T-helper 22 cell (primary cell): Measurements from ENCODE around the gene ADGRB2.

ENCODE experiments used
- DNase-seq: peaks from one replicate; pipeline ENCODE4 v3.0.0-alpha.2; 2020; ENCODE audit warnings: low read depth

The ADGRB2 gene, protein sequence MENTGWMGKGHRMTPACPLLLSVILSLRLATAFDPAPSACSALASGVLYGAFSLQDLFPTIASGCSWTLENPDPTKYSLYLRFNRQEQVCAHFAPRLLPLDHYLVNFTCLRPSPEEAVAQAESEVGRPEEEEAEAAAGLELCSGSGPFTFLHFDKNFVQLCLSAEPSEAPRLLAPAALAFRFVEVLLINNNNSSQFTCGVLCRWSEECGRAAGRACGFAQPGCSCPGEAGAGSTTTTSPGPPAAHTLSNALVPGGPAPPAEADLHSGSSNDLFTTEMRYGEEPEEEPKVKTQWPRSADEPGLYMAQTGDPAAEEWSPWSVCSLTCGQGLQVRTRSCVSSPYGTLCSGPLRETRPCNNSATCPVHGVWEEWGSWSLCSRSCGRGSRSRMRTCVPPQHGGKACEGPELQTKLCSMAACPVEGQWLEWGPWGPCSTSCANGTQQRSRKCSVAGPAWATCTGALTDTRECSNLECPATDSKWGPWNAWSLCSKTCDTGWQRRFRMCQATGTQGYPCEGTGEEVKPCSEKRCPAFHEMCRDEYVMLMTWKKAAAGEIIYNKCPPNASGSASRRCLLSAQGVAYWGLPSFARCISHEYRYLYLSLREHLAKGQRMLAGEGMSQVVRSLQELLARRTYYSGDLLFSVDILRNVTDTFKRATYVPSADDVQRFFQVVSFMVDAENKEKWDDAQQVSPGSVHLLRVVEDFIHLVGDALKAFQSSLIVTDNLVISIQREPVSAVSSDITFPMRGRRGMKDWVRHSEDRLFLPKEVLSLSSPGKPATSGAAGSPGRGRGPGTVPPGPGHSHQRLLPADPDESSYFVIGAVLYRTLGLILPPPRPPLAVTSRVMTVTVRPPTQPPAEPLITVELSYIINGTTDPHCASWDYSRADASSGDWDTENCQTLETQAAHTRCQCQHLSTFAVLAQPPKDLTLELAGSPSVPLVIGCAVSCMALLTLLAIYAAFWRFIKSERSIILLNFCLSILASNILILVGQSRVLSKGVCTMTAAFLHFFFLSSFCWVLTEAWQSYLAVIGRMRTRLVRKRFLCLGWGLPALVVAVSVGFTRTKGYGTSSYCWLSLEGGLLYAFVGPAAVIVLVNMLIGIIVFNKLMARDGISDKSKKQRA (N-terminal part only)

DNA sequence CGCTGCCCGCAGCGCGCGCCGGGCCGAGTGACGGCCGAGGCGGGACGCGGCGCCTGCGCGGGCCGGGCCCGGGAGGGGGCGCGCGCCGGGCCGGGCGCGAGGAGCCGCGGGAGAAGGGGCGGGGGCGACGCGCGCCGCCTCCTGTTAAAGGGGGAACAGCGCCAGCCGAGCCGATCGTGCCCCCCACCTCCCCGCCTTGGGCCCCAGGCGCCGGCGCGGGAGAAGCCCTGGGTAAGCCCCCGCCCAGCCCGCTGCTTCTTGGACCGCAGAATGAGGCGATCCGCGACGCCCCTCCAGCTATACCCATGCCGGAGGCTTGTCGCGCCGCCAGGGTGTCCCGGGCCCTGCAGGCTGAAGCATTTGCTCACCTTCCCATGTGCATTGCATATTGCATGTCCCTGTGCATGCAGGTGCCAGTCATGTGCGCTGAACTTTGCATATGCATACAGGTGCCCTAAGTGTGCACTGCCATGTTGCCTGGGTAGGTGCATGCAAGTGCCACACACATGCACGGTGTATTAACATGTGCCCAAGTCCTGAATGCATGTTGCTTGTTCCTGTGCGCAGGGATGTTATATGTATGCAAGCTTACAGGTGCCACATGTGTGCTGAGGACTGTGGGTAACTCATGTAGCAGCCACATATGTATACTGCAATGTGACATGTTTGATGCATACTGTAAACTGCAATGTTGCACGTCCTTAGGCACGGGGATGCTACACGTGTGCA, at the start of gene ADGRB2:
TSS of gene ADGRB2 (minus strand) at position 29 of the 729 bp plus-strand sequence. CDS start 7,119 bp downstream, outside the sequence.
- peak; percentile 10 for DNase-seq

DNA sequence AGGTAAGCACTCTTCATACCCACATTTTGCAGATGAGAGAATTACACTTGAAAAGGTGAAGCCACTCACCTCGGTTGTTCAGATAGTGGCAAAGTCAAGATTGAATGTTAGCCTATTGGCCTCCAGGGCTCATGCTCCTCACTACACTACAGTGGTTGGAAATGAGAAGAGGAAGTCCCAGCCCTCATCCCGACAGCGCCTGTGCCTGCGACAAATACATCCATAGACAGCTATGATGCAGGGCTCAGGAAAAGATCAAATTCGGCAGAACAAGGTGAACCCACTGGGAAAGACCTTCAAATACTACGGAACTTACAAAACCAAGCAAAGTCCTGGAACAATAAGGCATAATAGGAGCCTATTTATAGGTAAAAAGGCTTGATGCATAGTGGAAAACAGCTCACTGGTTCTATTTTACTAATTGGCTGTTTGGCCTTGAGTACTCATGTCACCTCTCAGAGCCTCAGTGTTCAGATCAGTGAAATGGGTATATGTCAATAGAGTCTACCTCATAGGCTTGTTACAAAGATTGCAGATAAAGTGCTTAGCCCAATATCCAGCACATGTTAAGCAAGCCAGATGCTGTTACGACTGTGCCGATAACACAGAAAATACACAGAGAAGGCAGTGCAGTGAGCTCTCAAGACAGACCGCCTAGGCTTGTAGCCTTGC, 48.2 kb upstream of the ADGRB2 start:
- DNase-seq: no peak

DNA sequence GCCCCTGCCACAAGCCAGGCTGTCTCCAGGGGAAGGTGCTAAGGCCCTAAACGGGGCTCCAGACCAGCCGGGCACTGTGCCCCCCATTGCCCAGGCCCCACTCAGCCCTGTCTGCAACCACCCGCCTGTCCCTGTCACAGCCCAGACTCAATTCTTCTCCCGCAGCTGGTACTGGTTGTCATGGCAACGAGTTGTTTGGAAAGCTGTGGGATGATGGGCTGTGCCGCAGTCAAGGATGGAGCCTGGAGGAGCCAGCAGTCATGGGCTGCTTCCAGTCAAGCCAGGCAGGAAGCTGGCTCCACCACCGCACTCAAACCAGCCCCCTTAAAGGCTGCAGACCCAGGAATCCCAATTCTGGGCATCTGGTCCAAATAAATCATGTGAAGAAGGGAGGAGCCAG, 47.5 kb upstream of the ADGRB2 start:
- DNase-seq: no peak

DNA sequence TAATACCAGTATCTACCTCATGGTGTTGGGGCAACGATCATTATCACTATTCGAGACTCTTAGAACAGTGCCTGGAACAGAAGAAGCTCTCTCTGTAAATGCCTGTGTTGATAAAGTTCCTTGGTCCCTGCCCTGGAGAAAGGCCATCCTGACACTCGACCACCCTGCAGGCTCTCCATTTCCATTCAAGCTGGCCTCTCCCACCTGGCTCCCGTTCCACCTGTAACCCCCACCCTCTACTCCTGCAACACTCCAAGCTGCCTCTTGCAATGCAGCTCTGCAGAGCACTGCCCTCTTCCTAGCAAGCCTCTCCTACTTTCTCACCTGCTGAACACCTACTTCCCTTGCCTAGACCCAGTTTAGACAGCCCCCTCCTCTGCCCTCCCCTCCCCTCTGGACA, 45.6 kb upstream of the ADGRB2 start:
- DNase-seq: no peak

DNA sequence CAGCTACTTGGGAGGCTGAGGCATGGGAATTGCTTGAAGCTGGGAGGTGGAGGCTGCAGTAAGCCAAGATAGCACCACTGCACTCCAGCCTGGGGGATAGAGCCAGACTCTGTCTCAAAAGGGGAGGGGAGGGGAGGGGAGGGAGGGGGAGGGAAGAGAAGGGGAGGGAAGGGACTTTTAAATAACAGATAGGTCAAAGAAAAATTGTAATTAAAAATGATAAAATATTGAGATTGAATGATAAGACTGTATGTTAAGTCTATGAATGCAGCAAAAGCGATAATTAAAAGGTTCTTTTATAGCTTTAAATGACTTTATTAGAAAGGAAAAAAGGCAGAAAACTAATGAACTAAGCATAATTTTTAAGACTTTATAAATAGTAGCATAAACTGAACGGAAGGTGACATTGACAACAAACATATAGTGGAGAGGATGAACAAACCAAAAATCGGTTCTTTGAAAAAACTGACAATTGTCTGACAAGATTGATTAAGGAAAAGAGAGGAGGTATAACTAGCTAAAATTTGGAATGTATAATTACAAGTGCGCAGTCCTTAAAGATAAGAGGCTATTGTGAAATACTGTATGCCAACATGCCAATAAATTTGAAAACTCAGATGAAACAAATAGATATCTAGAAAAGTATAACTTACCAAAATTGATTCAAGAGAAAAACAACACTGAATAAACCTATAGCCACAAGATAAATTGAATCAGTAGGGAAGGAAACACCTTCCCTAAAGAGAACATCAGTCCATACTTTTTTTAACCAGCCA, 43.3 kb upstream of the ADGRB2 start:
- no peak for DNase-seq

DNA sequence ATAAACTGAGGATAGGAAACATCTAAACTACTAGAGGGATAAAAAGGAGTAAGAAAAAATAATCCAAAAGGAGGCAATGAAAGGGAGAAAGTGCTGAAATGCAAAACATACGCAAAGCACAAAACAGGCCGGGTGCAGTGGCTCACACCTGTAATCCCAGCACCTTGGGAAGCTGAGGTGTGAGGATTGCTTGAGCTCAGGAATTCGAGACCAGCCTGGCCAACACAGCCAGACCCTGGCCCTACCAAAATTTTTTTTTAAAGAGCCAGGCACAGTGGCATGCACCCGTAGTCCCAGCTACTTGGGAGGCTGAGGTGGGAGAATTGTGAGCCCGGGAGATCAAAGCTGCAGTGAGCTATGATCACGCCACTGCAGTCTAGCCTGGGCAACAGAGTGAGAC, 41.2 kb upstream of the ADGRB2 start:
- DNase-seq: no peak

DNA sequence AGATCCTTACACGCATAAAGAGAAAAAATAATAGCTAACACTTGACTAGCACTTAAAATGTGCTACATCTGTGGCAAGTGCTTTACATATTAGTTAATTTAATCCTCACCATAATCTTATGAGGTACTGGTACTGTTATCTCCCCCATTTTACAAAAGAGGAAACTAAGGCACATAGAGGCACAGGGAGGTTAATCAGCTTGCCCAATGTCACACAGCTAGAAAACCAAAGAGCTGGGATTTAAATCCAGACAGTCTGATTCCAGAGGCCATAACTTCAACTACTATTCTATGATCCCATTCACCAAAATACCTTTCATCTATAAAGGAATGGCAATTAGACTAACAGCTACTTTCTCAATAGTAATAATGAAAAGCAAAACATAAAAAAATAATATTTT, 40.0 kb upstream of the ADGRB2 start:
- DNase-seq: no peak

DNA sequence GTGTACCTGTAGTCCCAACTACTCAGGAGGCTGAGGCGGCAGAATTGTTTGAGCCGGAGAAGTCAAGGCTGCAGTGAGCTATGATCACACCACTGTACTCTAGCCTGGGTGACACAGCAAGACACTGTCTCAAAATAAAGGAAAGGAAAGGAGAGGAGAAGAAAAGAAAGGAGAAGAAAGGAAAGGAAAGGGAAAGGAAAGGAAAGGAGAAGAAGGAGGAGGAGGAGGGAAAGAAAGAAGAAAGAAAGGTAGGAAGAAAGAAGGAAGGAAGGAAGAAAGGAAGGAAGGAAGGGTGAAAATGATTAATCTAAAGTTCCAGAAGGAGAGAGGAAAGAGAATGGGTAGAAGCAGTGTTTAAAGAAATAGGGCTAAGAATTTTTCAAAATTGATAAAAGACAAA, 39.5 kb upstream of the ADGRB2 start:
- no peak for DNase-seq

DNA sequence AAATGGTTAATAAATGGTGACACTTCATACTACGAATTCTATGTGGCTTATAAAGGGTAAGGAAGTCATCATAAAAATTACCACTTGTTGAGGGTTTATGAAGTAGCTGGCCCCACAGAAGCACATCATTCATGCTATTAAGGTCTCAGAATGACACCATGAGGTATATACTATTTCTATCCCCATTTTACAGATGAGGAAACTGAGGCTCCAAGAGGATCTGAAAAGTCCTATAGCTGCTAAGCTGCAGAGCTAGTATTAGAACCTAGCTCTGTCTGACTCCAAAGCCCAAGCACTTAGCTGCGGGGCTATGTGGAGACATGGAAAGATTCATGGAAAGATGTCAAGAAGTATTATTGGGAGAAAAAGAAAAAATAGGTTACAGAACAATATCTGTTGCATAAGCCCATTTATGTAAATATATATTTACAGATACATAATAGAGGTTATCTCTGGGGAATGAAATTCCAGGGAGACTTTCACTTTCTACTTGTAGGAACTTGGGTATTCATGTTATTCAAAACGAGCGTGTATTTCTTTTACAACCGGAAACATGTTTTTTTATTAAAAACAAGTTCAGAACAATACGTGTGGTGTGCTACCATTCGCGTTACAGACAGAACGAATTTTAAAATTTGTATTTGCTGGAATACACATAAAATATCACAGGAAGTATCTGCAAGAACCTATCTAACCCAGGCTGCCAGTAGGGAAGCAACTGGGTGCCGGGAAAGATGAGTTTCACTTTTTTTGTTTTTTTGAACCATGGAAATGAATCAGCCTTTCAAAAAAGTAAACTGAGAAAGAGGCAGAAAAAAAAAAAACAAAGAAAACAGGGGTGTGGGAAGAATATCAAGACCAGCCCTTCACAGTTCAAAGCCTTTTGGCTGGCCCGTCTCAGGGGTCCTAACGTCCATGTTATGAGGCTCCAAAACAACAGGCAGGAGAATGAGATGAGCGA, 38.3 kb upstream of the ADGRB2 start:
- no peak for DNase-seq

DNA sequence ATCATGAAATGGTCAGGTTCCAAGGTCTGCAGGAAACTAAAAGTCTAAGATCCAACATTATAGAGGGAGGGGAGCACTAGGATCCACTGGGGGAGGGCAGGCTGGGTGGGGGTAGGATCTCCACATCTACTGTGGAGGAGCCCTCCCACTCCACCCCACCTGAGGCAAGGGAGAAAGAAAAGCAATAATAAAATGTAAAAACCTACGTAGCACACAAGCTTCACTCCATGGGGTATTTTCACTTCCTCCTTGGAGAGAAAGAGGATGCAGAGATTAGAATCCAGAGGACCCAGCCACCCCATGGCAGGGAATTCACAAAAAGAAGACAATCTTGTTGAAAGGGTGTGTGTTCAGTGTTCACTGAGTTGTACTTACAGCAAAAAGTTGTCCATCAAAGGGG, 37.3 kb upstream of the ADGRB2 start:
- DNase-seq: no peak

DNA sequence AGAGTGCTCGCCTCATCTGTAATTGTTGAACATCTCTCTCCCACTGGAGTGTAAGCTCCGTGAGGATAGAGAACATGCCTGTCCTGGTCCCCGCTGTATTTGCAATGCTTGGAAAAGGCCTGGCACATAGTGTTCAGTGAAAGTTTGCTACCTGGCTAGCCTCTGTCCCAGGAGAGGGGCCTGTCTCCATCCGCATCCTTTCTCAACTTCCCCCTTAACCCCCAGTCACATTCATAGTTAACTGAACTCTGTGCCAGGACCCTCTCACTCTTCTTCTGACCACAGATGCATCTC, 36.5 kb upstream of the ADGRB2 start:
- DNase-seq: no peak

DNA sequence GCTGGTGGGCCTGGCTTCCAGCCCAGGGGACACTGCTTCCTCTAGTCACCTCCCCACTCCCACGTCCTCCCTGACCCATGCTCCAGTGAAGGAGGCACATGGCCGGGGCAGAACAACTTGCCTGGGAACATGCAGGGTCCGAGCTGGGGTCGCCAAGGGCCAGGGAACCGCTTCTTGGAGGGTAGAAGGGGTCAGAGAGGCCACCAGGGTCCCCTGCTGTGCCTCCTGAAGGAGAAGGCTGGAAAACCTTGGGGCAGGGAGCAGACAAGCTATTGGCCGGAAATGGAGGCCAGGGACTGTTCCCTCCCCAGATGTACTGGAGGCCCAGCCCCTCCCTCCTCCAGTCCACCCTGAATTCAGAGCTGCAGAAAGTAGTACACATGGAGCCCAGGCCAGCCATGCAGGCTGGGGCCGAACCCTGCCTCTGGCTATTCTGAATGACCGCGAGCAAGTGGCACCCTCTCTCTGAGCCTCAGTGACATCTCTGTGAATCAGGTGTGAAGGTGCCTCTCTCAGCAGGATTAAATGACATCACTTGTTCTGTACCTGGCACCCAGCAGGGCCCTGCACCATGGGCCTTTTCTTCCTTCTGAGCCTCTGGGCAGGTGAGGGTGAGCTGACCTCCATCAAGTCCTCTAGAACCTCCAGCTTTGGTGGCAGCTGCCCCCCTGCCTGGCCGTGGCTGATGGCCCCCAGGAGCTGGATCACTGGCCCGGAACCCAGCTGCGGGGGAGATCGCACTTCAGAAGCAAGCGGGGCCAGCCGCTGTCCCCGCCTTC, 35.9 kb upstream of the ADGRB2 start:
- DNase-seq: no peak

DNA sequence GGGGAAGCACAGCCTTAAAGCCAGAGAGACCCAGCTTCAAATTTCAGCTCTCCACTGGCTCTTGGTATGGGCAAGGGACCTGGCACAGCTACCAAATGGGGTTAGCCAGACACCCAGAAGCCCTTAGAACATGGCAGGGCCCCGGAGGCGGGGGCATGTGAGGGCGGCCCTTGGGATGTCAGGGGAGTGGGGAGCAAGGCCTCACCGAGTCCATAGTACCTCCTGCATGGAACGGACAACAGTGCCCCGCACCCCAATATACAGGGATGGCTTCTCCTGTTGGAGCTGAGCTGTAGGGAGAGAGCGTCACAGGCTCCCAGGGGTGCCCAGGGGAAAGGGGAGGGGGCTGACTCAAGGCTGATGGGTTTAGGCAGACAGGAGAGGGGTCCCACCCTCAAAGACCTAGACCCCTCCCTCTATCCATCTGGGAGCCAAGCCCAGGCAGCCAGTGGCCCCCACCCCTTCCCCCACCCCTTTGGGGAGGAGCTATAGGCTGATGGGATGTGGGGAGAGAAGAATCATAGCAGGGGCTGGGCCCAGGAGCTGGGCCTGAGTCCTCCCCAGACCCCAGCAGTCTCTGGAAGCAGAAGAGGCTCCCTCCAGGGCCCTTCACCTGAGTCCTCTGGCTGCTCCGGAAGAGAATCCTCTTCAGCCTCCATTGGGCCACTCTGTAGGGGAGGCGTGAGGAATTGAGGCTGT, 35.2 kb upstream of the ADGRB2 start:
- DNase-seq: no peak

DNA sequence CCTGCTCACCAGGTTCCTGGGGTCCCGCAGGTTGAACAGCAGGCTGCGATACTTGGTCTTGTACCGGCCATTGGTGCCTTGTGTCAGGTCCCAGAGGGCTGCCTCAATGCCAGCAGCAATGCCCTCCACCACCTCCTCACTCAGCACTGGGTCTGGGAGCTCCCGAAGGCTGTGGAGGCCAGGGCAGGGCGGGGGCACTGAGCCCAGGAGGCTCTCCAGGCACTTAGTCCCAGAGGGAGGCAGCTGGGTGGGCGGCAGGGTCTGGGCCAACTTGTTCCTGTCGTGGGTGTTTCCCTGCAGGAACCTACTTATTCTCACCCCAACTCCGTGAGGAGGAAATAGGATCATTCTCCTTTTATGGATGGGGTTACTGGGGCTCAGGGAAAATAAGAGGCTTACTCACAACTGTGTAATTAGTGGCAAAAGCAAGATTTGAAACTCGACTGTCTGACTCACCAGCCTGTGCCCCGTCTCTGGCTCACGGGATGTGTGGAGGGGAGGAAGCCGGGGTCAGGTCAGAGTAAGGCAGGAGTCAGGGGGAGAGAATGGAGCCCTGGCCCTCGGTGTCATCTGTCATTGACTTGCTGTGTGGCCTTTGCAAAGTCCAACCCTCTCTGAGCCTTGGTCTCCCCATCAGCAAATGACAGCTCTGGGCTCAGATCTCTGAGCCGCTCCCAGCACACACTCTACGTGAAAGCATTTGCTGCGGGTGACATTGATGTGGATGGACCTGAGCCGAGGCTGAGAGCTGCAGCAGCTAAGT, 34.5 kb upstream of the ADGRB2 start:
- DNase-seq: no peak

DNA sequence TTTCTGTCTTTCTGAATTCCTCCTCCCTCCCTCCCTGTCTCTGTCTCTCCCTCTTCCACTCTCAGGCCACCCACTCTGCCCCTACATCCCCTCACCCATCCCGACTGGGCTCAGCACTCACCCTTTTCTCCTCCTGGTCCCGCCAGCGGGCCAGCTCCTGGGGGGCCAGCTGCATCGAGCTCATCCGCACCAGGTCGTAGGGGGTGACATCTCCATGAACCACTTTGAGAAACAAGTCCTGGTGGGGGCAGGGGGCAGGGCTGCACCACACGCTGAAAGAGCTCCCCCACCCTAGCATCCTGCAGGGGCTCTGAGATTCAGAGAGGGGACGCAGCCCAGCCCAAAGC, 33.9 kb upstream of the ADGRB2 start:
- DNase-seq: no peak

DNA sequence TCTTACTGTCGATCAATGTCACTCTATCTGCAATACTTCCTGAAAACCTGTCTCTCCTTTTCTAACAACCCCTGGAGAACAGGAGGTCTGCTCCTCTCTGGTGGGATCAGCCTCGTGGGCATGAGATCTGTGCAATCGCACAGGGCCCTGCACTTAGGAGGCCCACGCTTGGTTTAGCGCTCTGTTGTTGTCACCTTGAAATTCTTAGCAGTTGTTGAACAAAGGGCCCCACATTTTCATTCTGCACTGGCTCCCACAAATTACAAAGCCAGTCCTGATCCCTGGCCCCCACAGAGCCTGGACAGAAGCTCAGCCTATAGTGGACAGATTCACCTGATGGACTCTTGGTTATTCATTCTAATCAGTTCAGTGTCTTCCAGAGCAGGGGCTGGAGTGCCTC, 33.1 kb upstream of the ADGRB2 start:
- no peak for DNase-seq

DNA sequence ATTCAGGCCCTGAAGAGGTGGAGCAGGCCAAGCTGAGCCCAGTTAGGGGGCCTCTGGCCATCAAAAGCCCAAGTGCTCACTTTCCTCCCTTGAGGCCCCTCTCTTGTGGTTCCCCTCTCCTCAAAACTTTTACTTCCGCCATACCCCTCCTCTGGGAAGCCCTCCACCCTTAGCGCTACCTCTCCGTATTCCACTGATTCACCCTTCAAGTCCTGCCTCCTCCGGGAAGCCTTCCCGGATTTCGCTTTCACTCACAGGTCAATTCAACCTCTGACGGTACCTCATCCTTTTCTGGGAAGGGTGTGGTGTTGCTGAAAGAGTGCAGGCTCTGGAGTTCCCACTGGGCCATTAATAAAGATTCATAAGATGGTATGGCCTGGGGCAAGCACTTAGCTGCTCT, 32.6 kb upstream of the ADGRB2 start:
- no peak for DNase-seq
